Kidney (tissue), 14 donors: Measurements from ENCODE around the gene SYNE1. TPM values are rescaled to one million over a fixed set of nuclear protein-coding genes. Genes with fewer than 3 reads are reported as not detected.

Source experiments
- DNase-seq, 5 donors: peaks; one replicate each; pipeline ENCODE4 v3.0.0-alpha.2; 2013 to 2020
- FAIRE-seq: peaks from 2 replicates; lab custom pipeline; 2012; peaks lifted over from hg19 to GRCh38; lab: Jason Lieb, UNC
- H3K27ac ChIP-seq, 2 donors: one replicate each; pipeline ENCODE4 v1.7.0; 2013; ENCODE audit warnings: low read depth in 2 of 2, low read length in 2 of 2, inconsistent platforms in 1 of 2
- H3K27me3 ChIP-seq: one replicate; pipeline ENCODE4 v1.7.1; 2013; ENCODE audit warnings: low read length, inconsistent platforms; ENCODE audit not compliant: control insufficient read depth, insufficient read depth
- H3K36me3 ChIP-seq, 3 donors: one replicate each; pipeline versions ENCODE4 v1.7.0 to v1.7.1; 2013; ENCODE audit warnings: low read length in 3 of 3, control low read depth in 1 of 3, inconsistent platforms in 1 of 3; ENCODE audit not compliant: insufficient read depth in 3 of 3, control insufficient read depth in 2 of 3
- H3K4me1 ChIP-seq, 3 donors: one replicate each; pipeline versions ENCODE4 v1.7.0 to v1.7.1; 2013; ENCODE audit warnings: low read length in 3 of 3, inconsistent platforms in 1 of 3, low read depth in 1 of 3; ENCODE audit not compliant: control insufficient read depth in 2 of 3, insufficient read depth in 2 of 3
- H3K4me3 ChIP-seq, 3 donors: one replicate each; pipeline versions ENCODE4 v1.7.0 to v1.8.1; 2013; ENCODE audit warnings: low read length in 3 of 3, control low read depth in 1 of 3, inconsistent platforms in 1 of 3
- H3K9ac ChIP-seq, 3 donors: one replicate each; pipeline versions ENCODE4 v1.7.0 to v1.7.1; 2013; ENCODE audit warnings: low read length in 3 of 3, control low read depth in 1 of 3, inconsistent platforms in 1 of 3
- H3K9me3 ChIP-seq, 3 donors: one replicate each; pipeline versions ENCODE4 v1.7.0 to v1.7.1; 2013; ENCODE audit warnings: low read length in 3 of 3, control low read depth in 1 of 3, inconsistent platforms in 1 of 3; ENCODE audit not compliant: control insufficient read depth in 2 of 3, insufficient read depth in 1 of 3
- CTCF ChIP-seq: IDR thresholded peaks from 3 replicates; pipeline ENCODE4 v1.5.1; 2012; ENCODE audit warnings: mild to moderate bottlenecking, moderate library complexity, borderline replicate concordance; ENCODE audit not compliant: insufficient read depth; ENCODE audit errors: extremely low read depth
- intact Hi-C: fragments of 100-400 bp; cut with DNase I; formaldehyde crosslinking; loops from one replicate; pipeline ENCODE4 v1.11.1; 2022
- polyA plus RNA-seq: library from polyadenylated mRNA; stranded (reverse); fragments of 350-450 nt; fragmentation: Illumina TruSeq; extraction: RNeasy Lipid Tissue Mini Kit (QIAGEN cat#74804); gene quantifications from one replicate; pipeline ENCODE4 v1.2.3, GENCODE V29; 2014; ENCODE audit warnings: low read depth, low replicate concordance; ENCODE audit not compliant: insufficient read depth
- total RNA-seq: library from RNA; stranded (reverse); fragmentation: NEBNext Ultra II Directional; extraction: Animal tissue kit (Norgen Biotek cat#: 25700); gene quantifications from one replicate; pipeline ENCODE4 v1.2.1, GENCODE V29; 2021
- donor health status: control.
- donor health status: control.
- donor health status: control.
- donor health status: control.
- donor health status: control.
- donor health status: DM: yes; HTN: yes; CAD: no.
- donor health status: Normal renal cell carcinoma (clear cell type).

Gene SYNE1
- total and polyA plus RNA-seq, 2 donors from 2014 or later: 47.8 to 216 TPM

GRCh38 chr6:152343735-152344360 is 293.3 kb downstream of the SYNE1 start:
- Histone ChIP-seq H3K36me3 (peaks cover 10 to 47% (median 29%) of the 10 kb centered on the region in 3 donors), H3K4me1 (no peaks in the 10 kb centered on the region), H3K27me3 (no peaks in the 10 kb centered on the region), H3K9me3 (no peaks in the 10 kb centered on the region), H3K9ac (no peak overlapping the region), H3K27ac (no peak overlapping the region), H3K4me3 (no peak overlapping the region)
- intact Hi-C loops: loop anchor here (10.0 kb wide), 1 partner anchor 119 kb away; no protein-coding TSS in a partner anchor
- no peak for FAIRE-seq
- no peak for DNase-seq
- no peak for TF ChIP-seq CTCF

GRCh38 chr6:152341596-152341995 is 295.6 kb downstream of the SYNE1 start:
- Histone ChIP-seq H3K27ac (no peak overlapping the region), H3K36me3 (peaks cover 7 to 45% (median 27%) of the 10 kb centered on the region in 3 donors), H3K4me1 (no peaks in the 10 kb centered on the region), H3K9ac (no peak overlapping the region), H3K27me3 (no peaks in the 10 kb centered on the region), H3K4me3 (no peak overlapping the region), H3K9me3 (no peaks in the 10 kb centered on the region)
- FAIRE-seq (no peak), DNase-seq (no peak)
- TF ChIP-seq CTCF: no peak
- intact Hi-C loops: loop anchor here (10.0 kb wide), 1 partner anchor 117 kb away; no protein-coding TSS in a partner anchor

GRCh38 chr6:152338335-152339125 is 298.6 kb downstream of the SYNE1 start:
- DNase-seq (peak in 3 of 5 donors; percentile 25 to 45 (median 36)), FAIRE-seq (no peak)
- H3K27ac ChIP-seq: no peak overlapping the region
- intact Hi-C loops: no loop called here
- TF ChIP-seq CTCF: peak; percentile 77
- no peaks in the 10 kb centered on the region for H3K27me3 ChIP-seq
- no peak overlapping the region for H3K9ac ChIP-seq
- H3K9me3 ChIP-seq: no peaks in the 10 kb centered on the region
- peaks cover 4 to 50% (median 35%) of the 10 kb centered on the region in 3 donors for H3K36me3 ChIP-seq
- no peaks in the 10 kb centered on the region for H3K4me1 ChIP-seq
- no peak overlapping the region for H3K4me3 ChIP-seq
